HG03060 (cell line): Measurements from ENCODE around the gene KDM1A.

Source experiments
- ATAC-seq: cut with Tn5 transposase; IDR thresholded peaks from one replicate; pipeline ENCODE4 v1.9.1; 2021; ENCODE audit warnings: low read depth, moderate number of reproducible peaks; ENCODE audit not compliant: unreplicated experiment

KDM1A gene

DNA sequence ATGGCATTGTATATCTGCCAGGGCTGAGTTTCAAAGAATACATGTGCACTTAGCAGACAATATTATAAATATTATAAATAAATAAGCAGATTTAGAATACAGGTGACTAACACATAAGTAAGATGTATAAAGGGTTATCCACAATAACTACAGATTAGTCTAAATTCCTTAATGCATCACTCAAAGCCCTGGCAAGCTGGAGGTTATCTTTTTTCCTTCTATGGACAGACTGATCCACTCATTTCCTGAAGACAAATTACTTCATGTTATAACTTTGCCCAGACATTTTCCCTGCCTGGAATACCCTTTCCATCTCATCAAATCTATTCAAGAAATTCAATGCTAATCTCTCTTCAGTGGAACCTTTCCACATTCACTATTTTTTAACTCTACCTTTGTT, 110.6 kb downstream of the KDM1A start:
- ATAC-seq = no peak

DNA sequence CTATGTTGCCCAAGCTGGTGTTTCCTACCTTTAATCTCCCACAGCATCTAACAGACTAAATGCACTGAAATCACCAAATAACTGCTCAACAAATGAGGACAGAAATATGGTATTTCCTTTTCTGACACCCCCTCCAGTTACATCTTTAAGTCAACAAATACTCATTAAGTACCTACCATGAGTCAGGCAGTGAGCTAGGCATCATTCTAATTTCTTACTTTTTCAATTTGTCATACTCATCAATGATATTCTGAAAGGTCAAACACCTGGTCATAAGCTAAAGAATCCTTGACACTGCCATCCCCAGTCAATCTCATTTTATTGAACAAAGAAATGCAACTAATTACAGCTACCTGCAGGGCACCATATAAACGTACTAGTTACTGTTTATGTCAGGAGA, 112.8 kb downstream of the KDM1A start:
- ATAC-seq = no peak
